Skeletal muscle satellite cell (primary cell): Measurements from ENCODE around the gene MRS2.
"Not testable (repeated sequence)": the region's sequence is repeated elsewhere in the genome, so short reads cannot be mapped to it uniquely, and the experiment has no call there.

Experiments
- H3K27me3 ChIP-seq: 2 replicates; pipeline ENCODE4 v1.7.0; 2013; ENCODE audit warnings: low read length; ENCODE audit not compliant: control insufficient read depth, insufficient read depth
- H3K36me3 ChIP-seq: 2 replicates; pipeline ENCODE4 v1.7.0; 2013; ENCODE audit warnings: mild to moderate bottlenecking, control low read depth, low read length; ENCODE audit not compliant: insufficient read depth
- H3K4me1 ChIP-seq: 2 replicates; pipeline ENCODE4 v1.7.0; 2013; ENCODE audit warnings: low read length; ENCODE audit not compliant: control insufficient read depth, insufficient read depth
- H3K4me2 ChIP-seq: 2 replicates; pipeline ENCODE4 v1.7.0; 2013; ENCODE audit warnings: mild to moderate bottlenecking, low read length
- H3K4me3 ChIP-seq: 2 replicates; pipeline ENCODE4 v1.7.0; 2013; ENCODE audit warnings: low read length
- H3K9ac ChIP-seq: 2 replicates; pipeline ENCODE4 v1.7.0; 2013; ENCODE audit warnings: mild to moderate bottlenecking, low read depth, low read length, moderate library complexity
- H3K9me3 ChIP-seq: replicated peaks from 2 replicates; pipeline ENCODE4 v1.7.0; 2013; ENCODE audit warnings: mild to moderate bottlenecking, control low read depth, low read length

Gene MRS2

DNA sequence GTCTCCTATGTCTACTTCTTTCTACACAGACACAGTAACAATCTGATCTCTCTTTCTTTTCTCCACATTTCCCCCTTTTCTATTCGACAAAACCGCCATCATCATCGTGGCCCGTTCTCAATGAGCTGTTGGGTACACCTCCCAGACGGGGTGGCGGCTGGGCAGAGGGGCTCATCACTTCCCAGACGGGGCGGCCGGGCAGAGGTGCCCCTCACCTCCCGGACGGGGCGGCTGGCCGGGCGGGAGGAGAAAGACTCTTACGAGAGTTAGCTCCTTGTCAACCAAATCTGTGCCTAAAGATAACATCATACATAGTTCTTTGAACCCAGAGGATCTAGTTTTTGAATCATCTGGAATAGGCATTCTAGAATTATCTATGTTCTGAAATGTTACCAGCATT, 11.8 kb downstream of the MRS2 start:
- H3K27me3 ChIP-seq, H3K4me2 ChIP-seq, H3K4me3 ChIP-seq, H3K9me3 ChIP-seq, H3K9ac ChIP-seq, H3K4me1 ChIP-seq: not testable (repeated sequence)
- peaks cover 51% of the 10 kb centered on the region for H3K36me3 ChIP-seq

DNA sequence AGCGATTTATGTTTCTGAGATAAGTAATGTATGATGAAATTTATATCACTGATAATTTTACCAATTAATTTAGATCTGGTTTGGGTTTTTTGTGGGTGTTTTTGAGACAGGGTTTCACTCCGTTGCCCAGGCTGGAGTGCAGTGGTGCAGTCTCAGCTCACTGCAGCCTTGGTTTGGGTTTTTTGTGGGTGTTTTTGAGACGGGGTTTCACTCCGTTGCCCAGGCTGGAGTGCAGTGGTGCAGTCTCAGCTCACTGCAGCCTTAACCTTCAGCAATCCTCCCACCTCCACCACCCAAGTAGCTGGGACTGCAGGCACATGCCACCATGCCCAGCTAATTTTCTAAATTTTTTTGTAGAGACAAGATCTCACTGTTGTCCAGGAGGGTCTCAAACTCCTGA, 13.0 kb downstream of the MRS2 start:
- no peaks in the 10 kb centered on the region for H3K4me1 ChIP-seq
- no peak overlapping the region for H3K9ac ChIP-seq
- H3K4me2 ChIP-seq = no peak overlapping the region
- H3K9me3 ChIP-seq = no peaks in the 10 kb centered on the region
- no peaks in the 10 kb centered on the region for H3K27me3 ChIP-seq
- H3K36me3 ChIP-seq = peaks cover 57% of the 10 kb centered on the region
- H3K4me3 ChIP-seq = no peak overlapping the region

DNA sequence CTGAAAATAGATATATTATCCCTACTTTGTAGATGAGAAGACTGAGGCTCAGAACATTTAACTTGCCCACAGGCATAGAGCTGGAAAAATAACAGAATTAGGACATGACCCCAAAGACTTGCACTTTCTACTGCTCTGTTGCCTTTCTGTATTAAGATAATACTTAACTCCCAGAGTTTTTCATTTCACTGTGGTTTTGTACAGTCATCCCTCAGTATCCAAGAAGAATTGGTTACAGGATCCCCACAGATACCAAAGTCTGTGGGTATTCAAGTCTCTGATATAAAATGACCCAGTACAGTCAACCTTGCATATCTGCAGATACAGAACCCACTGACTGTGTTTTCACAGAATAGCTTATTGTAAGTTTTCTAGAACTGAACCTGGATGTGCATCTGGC, 16.8 kb downstream of the MRS2 start:
- Histone ChIP-seq H3K4me1 (peaks cover under 1% of the 10 kb centered on the region), H3K36me3 (peaks cover 58% of the 10 kb centered on the region), H3K9me3 (no peaks in the 10 kb centered on the region), H3K9ac (no peak overlapping the region), H3K4me3 (no peak overlapping the region), H3K27me3 (no peaks in the 10 kb centered on the region), H3K4me2 (no peak overlapping the region)

DNA sequence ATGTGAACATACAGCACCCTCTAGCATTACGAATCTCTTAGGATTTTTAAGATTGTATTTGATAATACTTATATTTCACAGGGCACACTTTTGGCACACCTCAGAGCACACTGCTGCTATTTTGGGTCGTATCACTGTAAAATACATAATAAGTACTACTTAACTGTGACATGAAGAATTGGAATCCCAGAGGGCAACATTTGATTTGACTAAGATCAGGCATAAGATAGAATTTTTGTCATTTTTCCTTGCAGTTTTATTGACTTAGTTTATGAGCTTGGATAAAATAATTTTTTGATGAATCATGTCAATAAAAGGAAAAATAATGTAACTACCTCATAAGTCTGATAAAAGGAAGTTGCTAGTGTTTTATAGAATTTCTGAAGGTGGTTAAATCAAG, 22.4 kb downstream of the MRS2 start:
- Histone ChIP-seq H3K9ac (no peak overlapping the region), H3K4me2 (no peak overlapping the region), H3K27me3 (no peaks in the 10 kb centered on the region), H3K36me3 (peaks cover 30% of the 10 kb centered on the region), H3K9me3 (no peaks in the 10 kb centered on the region), H3K4me3 (no peak overlapping the region), H3K4me1 (peaks cover 20% of the 10 kb centered on the region)

DNA sequence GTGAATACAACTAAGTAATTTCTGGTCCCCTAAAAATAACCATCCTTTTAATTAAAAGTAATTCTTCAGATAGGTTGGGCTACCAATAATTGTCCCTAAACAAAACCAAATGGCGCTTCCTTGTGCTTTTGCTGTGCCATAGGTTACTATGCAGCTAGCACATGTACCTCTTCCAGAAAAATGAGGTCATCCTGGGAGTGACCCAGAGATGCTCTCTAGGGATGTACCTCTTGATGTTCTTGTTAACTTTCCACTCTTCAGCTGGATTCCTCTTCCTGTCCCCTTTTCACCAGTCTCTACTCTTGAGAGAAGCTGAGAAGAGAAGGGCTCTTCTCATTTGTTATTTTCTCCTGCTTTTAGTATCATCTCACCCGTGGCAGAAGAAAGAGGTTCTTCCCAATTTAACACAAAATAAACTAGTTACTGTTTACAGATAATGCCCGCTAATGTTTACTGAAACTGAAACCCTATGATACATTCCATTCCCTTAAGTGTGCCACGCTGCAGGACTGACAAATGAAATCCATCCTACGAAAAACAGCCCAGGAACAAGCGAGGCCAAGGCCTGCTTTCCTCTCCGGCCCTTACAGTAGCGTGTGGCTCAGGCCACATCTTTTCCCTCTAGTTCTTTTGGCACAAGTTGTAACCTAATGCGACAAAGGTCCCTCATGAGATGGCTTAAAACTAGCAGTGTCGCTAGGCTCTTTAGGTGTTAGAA, 24.2 kb downstream of the MRS2 start:
- Histone ChIP-seq H3K4me3 (no peak overlapping the region), H3K36me3 (peaks cover 24% of the 10 kb centered on the region), H3K9me3 (no peaks in the 10 kb centered on the region), H3K27me3 (no peaks in the 10 kb centered on the region), H3K4me1 (peaks cover 24% of the 10 kb centered on the region), H3K9ac (no peak overlapping the region), H3K4me2 (no peak overlapping the region)

DNA sequence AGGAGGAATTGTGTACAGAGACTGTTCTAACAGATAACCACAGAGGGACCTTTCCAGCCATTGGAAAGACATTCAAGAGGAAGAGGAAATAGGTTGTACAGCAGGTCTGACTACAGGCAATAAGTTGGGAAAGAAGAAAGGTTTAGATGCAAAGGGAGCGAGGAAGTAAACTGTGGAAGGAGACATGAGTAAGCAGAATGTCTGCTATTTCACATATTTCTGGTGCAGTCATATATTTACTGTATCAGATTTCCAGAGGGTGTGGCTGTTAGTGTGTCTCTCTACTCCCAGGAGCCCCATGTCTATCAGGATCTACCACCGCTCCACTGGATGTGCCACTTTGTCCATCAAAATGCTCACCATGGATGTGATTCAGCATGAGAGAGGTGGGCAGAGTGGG, 25.9 kb downstream of the MRS2 start:
- Histone ChIP-seq H3K4me2 (peak overlapping the region; percentile 1), H3K9ac (no peak overlapping the region), H3K9me3 (no peaks in the 10 kb centered on the region), H3K4me1 (peaks cover 24% of the 10 kb centered on the region), H3K4me3 (no peak overlapping the region), H3K36me3 (peaks cover 12% of the 10 kb centered on the region), H3K27me3 (no peaks in the 10 kb centered on the region)

DNA sequence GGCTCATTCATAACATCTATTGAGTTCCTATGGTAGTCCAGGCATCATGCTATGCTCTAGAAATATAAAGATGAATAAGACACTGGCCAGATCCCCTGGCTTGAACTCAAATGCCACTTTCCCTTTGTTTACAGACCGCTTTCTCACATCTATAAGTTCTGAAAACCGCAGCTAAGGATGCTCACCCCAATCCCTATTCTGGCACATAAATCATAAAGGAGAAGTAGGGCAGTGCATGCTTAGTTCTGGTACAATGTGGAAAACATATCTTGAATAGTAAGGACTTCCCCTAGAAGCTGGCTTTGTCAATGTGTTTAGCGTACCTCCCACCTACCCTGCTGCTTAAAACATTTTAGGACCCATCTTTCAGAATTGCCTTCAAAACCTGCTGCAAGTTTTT, 26.4 kb downstream of the MRS2 start:
- no peaks in the 10 kb centered on the region for H3K27me3 ChIP-seq
- no peak overlapping the region for H3K4me3 ChIP-seq
- H3K9ac ChIP-seq = no peak overlapping the region
- no peaks in the 10 kb centered on the region for H3K9me3 ChIP-seq
- no peak overlapping the region for H3K4me2 ChIP-seq
- H3K36me3 ChIP-seq = peaks cover 12% of the 10 kb centered on the region
- peaks cover 24% of the 10 kb centered on the region for H3K4me1 ChIP-seq

DNA sequence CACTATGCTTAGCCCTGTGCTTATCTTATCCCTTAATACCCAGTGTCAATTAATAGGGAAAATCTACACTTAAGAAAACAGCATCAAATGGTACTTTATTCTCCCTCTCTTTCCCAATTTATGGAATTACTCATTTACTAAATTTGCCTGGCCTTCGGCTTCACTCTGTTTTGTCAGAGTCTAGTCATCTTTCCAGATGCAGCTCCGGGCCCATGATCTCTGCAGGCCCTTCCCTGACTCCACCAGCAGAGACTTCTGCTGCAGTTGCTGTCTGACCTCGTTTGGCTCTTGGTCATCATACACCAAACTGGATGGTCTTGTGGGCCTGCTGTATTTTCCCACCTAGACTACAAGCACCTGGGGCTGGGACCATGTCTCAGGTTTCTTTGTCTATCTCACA, 27.4 kb downstream of the MRS2 start:
- Histone ChIP-seq H3K9ac (no peak overlapping the region), H3K4me3 (no peak overlapping the region), H3K27me3 (no peaks in the 10 kb centered on the region), H3K4me2 (no peak overlapping the region), H3K9me3 (no peaks in the 10 kb centered on the region), H3K4me1 (peaks cover 18% of the 10 kb centered on the region), H3K36me3 (peaks cover 4% of the 10 kb centered on the region)

DNA sequence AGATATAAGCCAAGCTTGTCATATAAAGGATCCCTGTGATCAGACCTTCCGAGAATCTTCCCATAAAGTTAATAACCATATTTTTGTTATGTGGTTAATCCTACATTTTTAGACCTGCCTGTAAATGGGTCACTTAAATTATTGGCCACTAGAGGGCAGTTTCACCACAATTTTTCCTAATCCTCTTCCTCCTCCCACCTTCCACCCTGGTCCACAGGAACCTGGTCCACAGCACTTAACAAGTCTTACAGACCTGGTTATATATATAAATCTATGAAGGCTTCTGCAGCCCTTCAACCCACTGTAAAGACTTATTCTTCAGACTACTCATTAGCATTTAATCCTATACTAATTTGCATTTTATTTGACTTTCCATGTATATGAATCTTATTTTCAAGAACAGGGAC, 28.3 kb downstream of the MRS2 start:
- no peaks in the 10 kb centered on the region for H3K9me3 ChIP-seq
- peaks cover 18% of the 10 kb centered on the region for H3K4me1 ChIP-seq
- no peak overlapping the region for H3K4me3 ChIP-seq
- no peak overlapping the region for H3K4me2 ChIP-seq
- H3K9ac ChIP-seq = no peak overlapping the region
- H3K36me3 ChIP-seq = peaks cover 2% of the 10 kb centered on the region
- no peaks in the 10 kb centered on the region for H3K27me3 ChIP-seq

DNA sequence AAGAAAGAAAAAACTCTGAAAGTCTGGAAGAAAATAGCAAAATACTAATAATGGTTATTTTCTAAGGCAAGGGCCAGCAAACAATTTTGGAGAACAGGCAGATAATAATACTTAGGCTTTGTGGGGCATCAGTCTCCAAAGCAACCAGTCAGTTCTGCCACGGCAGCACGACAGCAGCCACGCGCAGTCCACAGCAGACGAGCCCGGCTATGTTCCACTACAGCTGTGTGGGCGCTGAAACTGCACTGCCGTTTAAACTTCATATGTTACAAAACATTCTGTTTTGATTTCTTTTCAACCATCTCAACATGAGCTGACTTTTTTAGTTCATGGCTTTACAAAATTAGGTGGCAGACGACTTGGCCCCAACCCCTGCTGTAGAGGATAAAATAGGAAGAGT, 29.9 kb downstream of the MRS2 start:
- peaks cover 18% of the 10 kb centered on the region for H3K4me1 ChIP-seq
- no peaks in the 10 kb centered on the region for H3K9me3 ChIP-seq
- H3K27me3 ChIP-seq = no peaks in the 10 kb centered on the region
- no peak overlapping the region for H3K9ac ChIP-seq
- H3K4me2 ChIP-seq = no peak overlapping the region
- H3K36me3 ChIP-seq = no peaks in the 10 kb centered on the region
- H3K4me3 ChIP-seq = no peak overlapping the region

DNA sequence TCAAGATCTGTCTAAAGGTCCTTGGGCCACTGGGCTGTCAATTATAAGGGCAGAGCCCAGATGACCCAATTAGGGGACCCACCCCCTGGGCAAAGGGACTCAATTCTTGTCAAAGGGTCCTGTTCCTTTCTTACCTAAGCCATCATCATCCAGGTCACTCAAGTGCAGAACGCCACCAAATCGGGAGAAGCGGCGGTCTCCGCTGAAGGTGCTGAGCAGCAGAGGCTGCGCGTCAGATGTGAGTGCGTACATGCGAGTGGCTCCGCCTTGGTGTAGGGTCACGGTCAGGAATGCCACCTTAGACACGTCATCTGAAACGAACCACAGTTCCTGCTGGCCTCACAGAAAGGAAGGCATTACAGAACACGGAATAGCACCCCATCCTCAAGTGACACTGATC, 34.2 kb downstream of the MRS2 start:
- H3K4me1 ChIP-seq = no peaks in the 10 kb centered on the region
- H3K9ac ChIP-seq = no peak overlapping the region
- no peak overlapping the region for H3K4me3 ChIP-seq
- no peaks in the 10 kb centered on the region for H3K9me3 ChIP-seq
- no peak overlapping the region for H3K4me2 ChIP-seq
- H3K27me3 ChIP-seq = no peaks in the 10 kb centered on the region
- H3K36me3 ChIP-seq = no peaks in the 10 kb centered on the region

DNA sequence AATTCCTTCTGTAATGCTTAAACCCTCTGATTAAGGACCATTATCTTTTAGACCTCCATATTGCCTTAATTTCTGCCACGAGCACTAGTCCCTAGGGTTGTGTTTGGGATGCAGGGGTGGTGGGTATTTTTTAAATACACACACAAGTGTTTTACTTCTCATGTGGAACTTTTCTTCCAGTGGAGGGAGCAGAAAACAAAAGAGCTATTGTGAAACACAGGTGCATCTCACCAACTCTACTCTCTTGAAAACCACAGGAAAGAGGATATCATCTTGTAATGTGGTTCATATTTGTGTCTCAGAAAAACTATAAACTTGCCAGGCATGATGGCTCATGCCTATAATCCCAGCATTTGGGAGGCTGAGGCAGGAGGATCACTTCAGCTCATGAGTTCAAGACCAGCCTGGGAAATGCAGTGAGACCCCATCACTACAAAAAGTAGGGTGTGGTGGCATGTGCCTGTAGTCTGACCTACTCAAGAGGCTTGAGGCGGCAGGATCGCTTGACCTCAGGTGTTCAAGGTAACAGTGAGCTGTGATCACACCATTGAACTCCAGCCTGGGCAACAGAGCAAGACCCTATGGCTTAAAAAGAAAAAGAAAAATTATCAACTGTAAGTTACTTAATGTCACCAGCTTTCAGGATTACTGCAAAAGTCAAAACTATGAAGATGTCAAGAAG, 37.3 kb downstream of the MRS2 start:
- Histone ChIP-seq H3K9me3 (no peaks in the 10 kb centered on the region), H3K4me3 (no peak overlapping the region), H3K4me2 (no peak overlapping the region), H3K36me3 (no peaks in the 10 kb centered on the region), H3K4me1 (no peaks in the 10 kb centered on the region), H3K9ac (no peak overlapping the region), H3K27me3 (no peaks in the 10 kb centered on the region)
